HCT116 (cell line): Measurements from ENCODE around the gene COX5B. TPM values are rescaled to one million over a fixed set of nuclear protein-coding genes. Genes with fewer than 3 reads are reported as not detected.
A peak's percentile ranks its signal among the peaks of the same experiment; 100 is the strongest.
"Not testable (repeated sequence)": the region's sequence is repeated elsewhere in the genome, so short reads cannot be mapped to it uniquely, and the experiment has no call there.

Experiments
- ATAC-seq: fragments of 200-7000 bp; cut with Tn5 transposase; 2 replicates; pipeline ENCODE4 v1.9.1; 2020; ENCODE audit warnings: mild to moderate bottlenecking, moderate library complexity
- BruUV-seq: library from RNA; stranded (reverse); fragments of 400-500 nt; replicated peaks from 2 replicates; lab custom pipeline; 2021; lab: Mats Ljungman, UMichigan
- CTCF ChIA-PET: fragments of 300-600 bp; sonication (Branson Sonifier 250); formaldehyde crosslinking; loops from one replicate; lab custom pipeline; 2021; ENCODE audit warnings: antibody characterized with exemption; lab: Charles Lee
- POLR2A ChIA-PET: fragments of 300-600, 350-600 bp; sonication (Branson Sonifier 250); formaldehyde crosslinking; loops from one replicate; lab custom pipeline; 2021; ENCODE audit warnings: antibody characterized with exemption; lab: Charles Lee
- RAD21 ChIA-PET, 2 experiments: fragments of 300-600 bp; sonication (Branson Sonifier 250); formaldehyde crosslinking; loops; one replicate each; lab custom pipeline; 2023; ENCODE audit warnings: low total read pairs in 2 of 2; ENCODE audit not compliant: uncharacterized antibody in 2 of 2, unreplicated experiment in 2 of 2, low non-redundant PET in 1 of 2; lab: Charles Lee
- DNase-seq: peaks from one replicate; pipeline ENCODE4 v3.0.0-alpha.2; 2010; ENCODE audit warnings: low read depth, low spot score
- H2AFZ ChIP-seq: fragments of 200-600 bp; shearing (Covaris generic), sonication (generic); 2 replicates; pipeline ENCODE4 v1.6.1; 2017; ENCODE audit warnings: low read depth, mixed run types, mixed read lengths, antibody characterized with exemption, low read length; ENCODE audit not compliant: poor library complexity, severe bottlenecking
- H3K27ac ChIP-seq: 2 replicates; pipeline ENCODE4 v1.5.1; 2012; ENCODE audit warnings: low read depth, low read length
- H3K27me3 ChIP-seq: fragments of 200-600 bp; sonication (generic); 2 replicates; pipeline ENCODE4 v1.6.1; 2016; ENCODE audit warnings: mixed run types, low read length, mixed read lengths; ENCODE audit not compliant: insufficient read depth
- H3K36me3 ChIP-seq, 2 experiments: fragments of 200-500 bp in 1 of 2; fragments of 200-600 bp in 1 of 2; sonication (Bioruptor generic) in 1 of 2; sonication (generic) in 1 of 2; 2 replicates each; pipeline versions ENCODE4 v1.5.1 to v1.6.1; 2014 to 2016; ENCODE audit warnings: low read length in 2 of 2, inconsistent platforms in 1 of 2, mixed read lengths in 1 of 2, mixed run types in 1 of 2; ENCODE audit not compliant: insufficient read depth in 2 of 2, control insufficient read depth in 1 of 2
- H3K4me1 ChIP-seq, 2 experiments: fragments of 200-600 bp in 1 of 2; sonication (generic) in 1 of 2; 2 replicates each; pipeline versions ENCODE4 v1.5.1 to v1.6.1; 2012 to 2017; ENCODE audit warnings: low read length in 2 of 2, inconsistent platforms in 1 of 2, mild to moderate bottlenecking in 1 of 2, mixed read lengths in 1 of 2, mixed run types in 1 of 2, moderate library complexity in 1 of 2; ENCODE audit not compliant: insufficient read depth in 2 of 2, control insufficient read depth in 1 of 2
- H3K4me2 ChIP-seq: fragments of 200-600 bp; sonication (generic); 2 replicates; pipeline ENCODE4 v1.6.1; 2017; ENCODE audit warnings: mixed run types, low read length, mixed read lengths
- H3K4me3 ChIP-seq, 2 experiments: fragments of 200-600 bp in 1 of 2; sonication (generic) in 1 of 2; replicated peaks in 1 of 2; 2 replicates each; pipeline ENCODE4 v1.5.1; 2011 to 2016; ENCODE audit warnings: low read length in 2 of 2, control low read depth in 1 of 2, low read depth in 1 of 2, mild to moderate bottlenecking in 1 of 2, mixed read lengths in 1 of 2, mixed run types in 1 of 2
- H3K79me2 ChIP-seq: fragments of 200-600 bp; sonication (generic); 2 replicates; pipeline ENCODE4 v1.6.1; 2017; ENCODE audit warnings: mild to moderate bottlenecking, mixed run types, low read length, moderate library complexity, mixed read lengths; ENCODE audit not compliant: insufficient read depth
- H3K9ac ChIP-seq: fragments of 200-600 bp; sonication (generic); 2 replicates; pipeline ENCODE4 v1.6.1; 2016; ENCODE audit warnings: low read length, mixed read lengths
- H3K9me2 ChIP-seq: fragments of 200-600 bp; sonication (generic), shearing (Covaris generic); 2 replicates; pipeline ENCODE4 v1.6.1; 2017; ENCODE audit warnings: mixed run types, mild to moderate bottlenecking, moderate library complexity; ENCODE audit not compliant: insufficient read depth
- H3K9me3 ChIP-seq, 2 experiments: fragments of 200-500 bp in 1 of 2; fragments of 200-600 bp in 1 of 2; sonication (Bioruptor generic) in 1 of 2; sonication (generic) in 1 of 2; 2 replicates each; pipeline ENCODE4 v1.6.1; 2014 to 2017; ENCODE audit warnings: low read length in 2 of 2, mixed read lengths in 2 of 2, inconsistent platforms in 1 of 2, low read depth in 1 of 2, mild to moderate bottlenecking in 1 of 2, mixed run types in 1 of 2, moderate library complexity in 1 of 2; ENCODE audit not compliant: control insufficient read depth in 1 of 2, insufficient read depth in 1 of 2
- H4K20me1 ChIP-seq: fragments of 200-600 bp; sonication (generic), shearing (Covaris generic); 2 replicates; pipeline ENCODE4 v1.6.1; 2017; ENCODE audit warnings: mixed run types, mild to moderate bottlenecking, moderate library complexity; ENCODE audit not compliant: insufficient read depth
- intact Hi-C: fragments of 100-400 bp; cut with micrococcal nuclease; formaldehyde crosslinking; loops from 2 replicates; pipeline ENCODE4 v1.10.0; 2022
- total RNA-seq: library from RNA; stranded (reverse); gene quantifications from one replicate; pipeline ENCODE4 v1.2.1, GENCODE V29; 2021; ENCODE audit not compliant: unreplicated experiment
- TF ChIP-seq, protein P1 (sequence below): IDR thresholded peaks from 2 replicates; pipeline ENCODE4 v1.6.1; 2012; ENCODE audit warnings: low read depth
- TF ChIP-seq, protein P2 (sequence below): IDR thresholded peaks from 2 replicates; pipeline ENCODE4 v1.6.1; 2012
- TF ChIP-seq, protein P3 (sequence below), 3 experiments: fragments of 200-600 bp in 1 of 3; sonication (generic) in 1 of 3; IDR thresholded peaks in 2 of 3; conservative IDR thresholded peaks in 1 of 3; 2 replicates each; pipeline ENCODE4 v1.5.1; 2012 to 2017; ENCODE audit warnings: low read depth in 2 of 3, low read length in 2 of 3, antibody characterized with exemption in 1 of 3, borderline replicate concordance in 1 of 3, control low read depth in 1 of 3, mild to moderate bottlenecking in 1 of 3, mixed read lengths in 1 of 3, mixed run types in 1 of 3, moderate library complexity in 1 of 3; ENCODE audit not compliant: insufficient read depth in 1 of 3

The COX5B gene
- total RNA-seq, 1 experiment from 2014 or later = 283 TPM

DNA sequence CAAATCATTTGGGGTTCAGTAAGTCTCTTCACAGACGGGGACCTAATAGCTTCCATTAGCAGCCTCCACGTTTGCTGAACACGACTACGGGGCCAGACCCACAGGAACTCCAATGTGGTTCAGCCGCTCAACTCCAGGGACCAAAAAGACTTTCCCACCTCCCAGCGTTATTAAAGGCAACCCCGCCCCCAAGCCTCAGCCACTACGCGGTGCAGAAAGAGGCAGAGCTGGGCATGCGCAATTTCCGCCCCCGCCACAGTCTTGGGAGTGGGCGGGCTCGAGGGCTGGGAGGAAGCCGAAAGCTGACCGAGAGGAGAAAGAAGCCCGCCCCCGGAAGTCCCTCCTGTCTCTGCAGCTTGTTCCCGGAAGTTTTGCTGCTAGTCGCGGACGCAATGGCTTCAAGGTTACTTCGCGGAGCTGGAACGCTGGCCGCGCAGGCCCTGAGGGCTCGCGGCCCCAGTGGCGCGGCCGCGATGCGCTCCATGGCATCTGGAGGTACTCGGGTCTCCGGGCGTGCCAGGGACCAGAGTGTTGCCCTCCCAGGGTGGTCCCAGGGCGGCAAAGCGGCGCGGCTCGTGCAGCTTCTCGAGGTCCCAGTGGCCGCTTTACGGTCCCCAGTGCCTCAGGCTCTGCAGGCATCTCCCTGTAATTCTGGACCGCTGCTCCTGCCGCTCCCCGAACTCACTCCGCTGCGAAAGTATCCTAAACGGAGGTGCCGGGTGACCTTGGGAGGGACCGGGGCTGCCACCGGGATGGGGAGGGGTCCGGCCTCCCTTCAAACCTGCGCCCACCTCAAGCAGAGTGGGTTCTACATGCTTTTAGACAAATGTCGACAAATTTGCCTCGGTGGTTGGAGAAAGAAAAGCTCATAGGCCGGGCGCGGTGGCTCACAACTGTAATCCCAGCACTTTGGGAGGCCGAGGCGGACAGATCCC, at the start of gene COX5B (continued):
- TF ChIP-seq, protein P1, sequence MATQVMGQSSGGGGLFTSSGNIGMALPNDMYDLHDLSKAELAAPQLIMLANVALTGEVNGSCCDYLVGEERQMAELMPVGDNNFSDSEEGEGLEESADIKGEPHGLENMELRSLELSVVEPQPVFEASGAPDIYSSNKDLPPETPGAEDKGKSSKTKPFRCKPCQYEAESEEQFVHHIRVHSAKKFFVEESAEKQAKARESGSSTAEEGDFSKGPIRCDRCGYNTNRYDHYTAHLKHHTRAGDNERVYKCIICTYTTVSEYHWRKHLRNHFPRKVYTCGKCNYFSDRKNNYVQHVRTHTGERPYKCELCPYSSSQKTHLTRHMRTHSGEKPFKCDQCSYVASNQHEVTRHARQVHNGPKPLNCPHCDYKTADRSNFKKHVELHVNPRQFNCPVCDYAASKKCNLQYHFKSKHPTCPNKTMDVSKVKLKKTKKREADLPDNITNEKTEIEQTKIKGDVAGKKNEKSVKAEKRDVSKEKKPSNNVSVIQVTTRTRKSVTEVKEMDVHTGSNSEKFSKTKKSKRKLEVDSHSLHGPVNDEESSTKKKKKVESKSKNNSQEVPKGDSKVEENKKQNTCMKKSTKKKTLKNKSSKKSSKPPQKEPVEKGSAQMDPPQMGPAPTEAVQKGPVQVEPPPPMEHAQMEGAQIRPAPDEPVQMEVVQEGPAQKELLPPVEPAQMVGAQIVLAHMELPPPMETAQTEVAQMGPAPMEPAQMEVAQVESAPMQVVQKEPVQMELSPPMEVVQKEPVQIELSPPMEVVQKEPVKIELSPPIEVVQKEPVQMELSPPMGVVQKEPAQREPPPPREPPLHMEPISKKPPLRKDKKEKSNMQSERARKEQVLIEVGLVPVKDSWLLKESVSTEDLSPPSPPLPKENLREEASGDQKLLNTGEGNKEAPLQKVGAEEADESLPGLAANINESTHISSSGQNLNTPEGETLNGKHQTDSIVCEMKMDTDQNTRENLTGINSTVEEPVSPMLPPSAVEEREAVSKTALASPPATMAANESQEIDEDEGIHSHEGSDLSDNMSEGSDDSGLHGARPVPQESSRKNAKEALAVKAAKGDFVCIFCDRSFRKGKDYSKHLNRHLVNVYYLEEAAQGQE = no peak
- TF ChIP-seq, protein P2, sequence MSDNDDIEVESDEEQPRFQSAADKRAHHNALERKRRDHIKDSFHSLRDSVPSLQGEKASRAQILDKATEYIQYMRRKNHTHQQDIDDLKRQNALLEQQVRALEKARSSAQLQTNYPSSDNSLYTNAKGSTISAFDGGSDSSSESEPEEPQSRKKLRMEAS = 0 out of 2 replicates have a peak, but pooled peaks have one; percentile 8
- TF ChIP-seq, protein P3, sequence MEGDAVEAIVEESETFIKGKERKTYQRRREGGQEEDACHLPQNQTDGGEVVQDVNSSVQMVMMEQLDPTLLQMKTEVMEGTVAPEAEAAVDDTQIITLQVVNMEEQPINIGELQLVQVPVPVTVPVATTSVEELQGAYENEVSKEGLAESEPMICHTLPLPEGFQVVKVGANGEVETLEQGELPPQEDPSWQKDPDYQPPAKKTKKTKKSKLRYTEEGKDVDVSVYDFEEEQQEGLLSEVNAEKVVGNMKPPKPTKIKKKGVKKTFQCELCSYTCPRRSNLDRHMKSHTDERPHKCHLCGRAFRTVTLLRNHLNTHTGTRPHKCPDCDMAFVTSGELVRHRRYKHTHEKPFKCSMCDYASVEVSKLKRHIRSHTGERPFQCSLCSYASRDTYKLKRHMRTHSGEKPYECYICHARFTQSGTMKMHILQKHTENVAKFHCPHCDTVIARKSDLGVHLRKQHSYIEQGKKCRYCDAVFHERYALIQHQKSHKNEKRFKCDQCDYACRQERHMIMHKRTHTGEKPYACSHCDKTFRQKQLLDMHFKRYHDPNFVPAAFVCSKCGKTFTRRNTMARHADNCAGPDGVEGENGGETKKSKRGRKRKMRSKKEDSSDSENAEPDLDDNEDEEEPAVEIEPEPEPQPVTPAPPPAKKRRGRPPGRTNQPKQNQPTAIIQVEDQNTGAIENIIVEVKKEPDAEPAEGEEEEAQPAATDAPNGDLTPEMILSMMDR (IDR thresholded peaks at IDR 0.05 in 2 of 3, conservative IDR thresholded peaks at IDR 0.05 in 1 of 3; ENCODE audit: borderline replicate concordance in 1 of 3, insufficient read depth in 1 of 3, low read depth in 2 of 3, low read length in 2 of 3) = no peak

DNA sequence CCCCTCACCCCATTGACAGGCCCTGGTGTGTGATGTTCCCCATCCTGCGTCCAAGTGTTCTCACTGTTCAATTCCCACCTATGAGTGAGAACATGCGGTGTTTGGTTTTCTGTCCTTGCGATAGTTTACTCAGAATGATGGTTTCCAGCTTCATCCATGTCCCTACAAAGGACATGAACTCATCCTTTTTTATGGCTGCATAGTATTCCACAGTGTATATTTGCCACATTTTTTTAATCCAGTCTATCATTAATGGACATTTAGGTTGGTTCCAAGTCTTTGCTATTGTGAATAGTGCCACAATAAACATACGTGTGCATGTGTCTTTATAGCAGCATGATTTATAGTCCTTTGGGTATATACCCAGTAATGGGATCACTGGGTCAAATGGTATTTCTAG, 49.7 kb upstream of the COX5B start:
- H3K9me3 ChIP-seq, H3K27ac ChIP-seq, H3K9ac ChIP-seq, H3K4me2 ChIP-seq, intact Hi-C loops, H3K4me1 ChIP-seq, BruUV-seq, CTCF ChIA-PET, H3K9me2 ChIP-seq, RAD21 ChIA-PET, DNase-seq, H3K79me2 ChIP-seq, H4K20me1 ChIP-seq, POLR2A ChIA-PET, H2AFZ ChIP-seq, H3K27me3 ChIP-seq, H3K36me3 ChIP-seq, ATAC-seq, H3K4me3 ChIP-seq: not testable (repeated sequence)

DNA sequence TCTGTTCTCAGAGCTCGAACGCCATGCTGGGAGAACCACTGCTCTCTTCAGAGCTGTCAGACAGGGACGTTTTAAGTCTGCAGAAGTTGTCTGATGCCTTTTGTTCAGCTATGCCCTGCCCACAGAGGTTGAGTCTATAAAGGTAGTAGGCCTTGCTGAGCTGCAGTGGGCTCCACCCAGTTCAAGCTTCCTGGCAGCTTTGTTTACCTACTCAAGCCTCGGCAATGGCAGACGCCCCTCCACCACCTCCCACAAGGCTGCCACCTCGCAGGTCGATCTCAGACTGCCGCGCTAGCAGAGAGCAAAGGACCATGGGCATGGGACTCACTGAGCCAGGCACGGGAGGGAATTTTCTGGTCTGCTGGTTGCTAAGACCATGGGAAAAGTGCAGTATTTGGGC, 44.3 kb upstream of the COX5B start:
- H3K4me1 ChIP-seq, POLR2A ChIA-PET, H3K36me3 ChIP-seq, H3K9ac ChIP-seq, intact Hi-C loops, H3K9me2 ChIP-seq, ATAC-seq, H3K9me3 ChIP-seq, RAD21 ChIA-PET, H2AFZ ChIP-seq, CTCF ChIA-PET, BruUV-seq, H3K27me3 ChIP-seq, H3K4me2 ChIP-seq, H3K4me3 ChIP-seq, H4K20me1 ChIP-seq, DNase-seq, H3K79me2 ChIP-seq, H3K27ac ChIP-seq: not testable (repeated sequence)
